Ovary (tissue), 9 donors: ENCODE measurements around the gene WDR35. TPM values are rescaled to one million over a fixed set of nuclear protein-coding genes. Genes with fewer than 3 reads are reported as not detected.

ENCODE experiments used
- DNase-seq, 5 donors: peaks; one replicate each; pipeline ENCODE4 v3.0.0-alpha.2; 2019 to 2020
- H3K27ac ChIP-seq, 2 donors: fragments of 200-600 bp; one replicate each; pipeline versions ENCODE4 v1.5.1 to v1.8.0; 2019 to 2022
- H3K27me3 ChIP-seq: fragments of 200-600 bp; one replicate; pipeline ENCODE4 v1.8.0; 2022
- H3K36me3 ChIP-seq: fragments of 200-600 bp; sonication (generic); one replicate; pipeline ENCODE4 v1.5.1; 2019
- H3K4me1 ChIP-seq: one replicate; pipeline ENCODE4 v1.8.1; 2013; ENCODE audit warnings: mild to moderate bottlenecking, moderate library complexity; ENCODE audit not compliant: insufficient read depth
- H3K4me3 ChIP-seq: fragments of 200-600 bp; sonication (generic); one replicate; pipeline ENCODE4 v1.5.1; 2017
- H3K9me3 ChIP-seq, 2 donors: fragments of 200-600 bp in 1 of 2; sonication (generic) in 1 of 2; one replicate each; pipeline versions ENCODE4 v1.5.1 to v1.8.1; 2013 to 2019; ENCODE audit warnings: mild to moderate bottlenecking in 1 of 2, moderate library complexity in 1 of 2
- CTCF ChIP-seq, 3 donors: fragments of 450-650 bp in 2 of 3; fragments of 200-600 bp in 1 of 3; IDR thresholded peaks; one replicate each; pipeline versions ENCODE4 v1.5.1 to v1.8.0; 2016 to 2022; ENCODE audit warnings: antibody characterized with exemption in 3 of 3, mild to moderate bottlenecking in 1 of 3
- EP300 ChIP-seq: sonication (generic); formaldehyde crosslinking; IDR thresholded peaks from one replicate; pipeline ENCODE4 v1.6.1; 2017; ENCODE audit warnings: antibody characterized with exemption
- POLR2A ChIP-seq: fragments of 450-650 bp; IDR thresholded peaks from one replicate; pipeline ENCODE4 v1.6.1; 2017; ENCODE audit warnings: antibody characterized with exemption, mild to moderate bottlenecking, moderate library complexity
- WGBS, 3 donors: extraction: QIAGEN DNeasy Blood & Tissue Kit in 1 of 3; methylation state at CpG; one replicate each; pipeline versions ENCODE4 v1.1.5 to v1.1.7; 2013 to 2017; 5-methylcytosine and 5-hydroxymethylcytosine counted together
- intact Hi-C, 4 donors: fragments of 100-400 bp; cut with DNase I; formaldehyde crosslinking; loops; one replicate each; pipeline versions ENCODE4 v1.11.0 to v1.15.1; 2022 to 2023
- polyA plus RNA-seq, 2 donors: library from polyadenylated mRNA; stranded (reverse); fragments of 200-250 nt in 1 of 2; fragments of 350-450 nt in 1 of 2; fragmentation: Illumina TruSeq in 1 of 2; extraction: RNeasy Lipid Tissue Mini Kit (QIAGEN cat#74804) in 1 of 2; gene quantifications; one replicate each; pipeline ENCODE4 v1.2.3, GENCODE V29; 2013 to 2014
- total RNA-seq, 7 donors: library from RNA; depleted of rRNA in 2 of 7; stranded (reverse); fragments of >200 nt in 2 of 7; fragmentation: NEBNext Ultra II Directional in 3 of 7; extraction: Animal tissue kit (Norgen Biotek cat#: 25700) in 3 of 7; gene quantifications; one replicate each; pipeline versions ENCODE4 v1.1.0 to v1.2.4, GENCODE V29; 2016 to 2023
- donor health status: DM: no; HTN: no; CAD: no; lungs with moderate emphysema.
- donor health status: DM: no; HTN: no; CAD: no.
- donor health status: Bipolar disorder and iron deficiency.
- donor health status: DM: yes; HTN: yes; CAD: no.
- donor health status: DM: no; HTN: no; CAD: no.
- donor health status: DM: yes; HTN: yes; CAD: no.

The WDR35 gene
- total and polyA plus RNA-seq, 9 donors = 7.1 to 19.3 (median 14.5) TPM

GRCh38 chr2:19898592-19899329 is 91.1 kb downstream of the WDR35 start:
- intact Hi-C loops = no loop called here
- H3K36me3 ChIP-seq = no peaks in the 10 kb centered on the region
- WGBS, 3 donors = 70 to 71% (median 71%) methylated on average over 7 of the region's 7 CpGs
- H3K27me3 ChIP-seq = no peaks in the 10 kb centered on the region
- TF ChIP-seq CTCF (IDR thresholded peaks at IDR 0.05) = no peak
- TF ChIP-seq EP300 = no peak
- no peak for TF ChIP-seq POLR2A
- no peak for DNase-seq
- H3K4me1 ChIP-seq = peaks cover 13% of the 10 kb centered on the region
- no peaks in the 10 kb centered on the region for H3K9me3 ChIP-seq
- no peak overlapping the region for H3K4me3 ChIP-seq
- H3K27ac ChIP-seq = no peak overlapping the region

- Histone ChIP-seq H3K4me1 (peaks cover 13% of the 10 kb centered on the region), H3K27me3 (no peaks in the 10 kb centered on the region), H3K4me3 (no peak overlapping the region), H3K36me3 (no peaks in the 10 kb centered on the region), H3K9me3 (no peaks in the 10 kb centered on the region), H3K27ac (no peak overlapping the region)
- DNase-seq = no peak
- intact Hi-C loops = no loop called here
- TF ChIP-seq CTCF (IDR thresholded peaks at IDR 0.05) (no peak), POLR2A (no peak)
- WGBS, 3 donors = 46 to 51% (median 49%) methylated on average over 5 of the region's 5 CpGs
Observed at GRCh38 chr2:19897623-19898245, 92.2 kb downstream of the WDR35 start.

- H3K4me3 ChIP-seq = no peak overlapping the region
- intact Hi-C loops = no loop called here
- no peak for DNase-seq
- peaks cover 13% of the 10 kb centered on the region for H3K4me1 ChIP-seq
- no peaks in the 10 kb centered on the region for H3K9me3 ChIP-seq
- no peaks in the 10 kb centered on the region for H3K36me3 ChIP-seq
- H3K27me3 ChIP-seq = no peaks in the 10 kb centered on the region
- no peak for TF ChIP-seq POLR2A
- TF ChIP-seq EP300 = no peak
- no peak for TF ChIP-seq CTCF (IDR thresholded peaks at IDR 0.05)
- no peak overlapping the region for H3K27ac ChIP-seq
- WGBS, 3 donors = 51 to 63% (median 63%) methylated on average over 3 of the region's 3 CpGs
Observed at GRCh38 chr2:19895535-19895934, 94.4 kb downstream of the WDR35 start.

GRCh38 chr2:19894134-19894792 is 95.6 kb downstream of the WDR35 start:
- no peak overlapping the region for H3K27ac ChIP-seq
- intact Hi-C loops = no loop called here
- H3K36me3 ChIP-seq = no peaks in the 10 kb centered on the region
- peaks cover 9% of the 10 kb centered on the region for H3K4me1 ChIP-seq
- H3K9me3 ChIP-seq = no peaks in the 10 kb centered on the region
- TF ChIP-seq EP300 (no peak), CTCF (IDR thresholded peaks at IDR 0.05) (no peak), POLR2A (no peak)
- H3K4me3 ChIP-seq = no peak overlapping the region
- 84 to 85% (median 85%) methylated on average over 4 of the region's 4 CpGs for WGBS, 3 donors
- H3K27me3 ChIP-seq = no peaks in the 10 kb centered on the region
- DNase-seq = no peak
